ENCODE measurements around the gene C6orf118. TPM values are rescaled to one million over a fixed set of nuclear protein-coding genes. Genes with fewer than 3 reads are reported as not detected.

C6orf118 gene
- total and polyA plus RNA-seq, 9 of the 15 experiments (the other 6 are each of a cell fraction or from before 2014, with no cell fraction given): not detected

GRCh38 chr6:165298402-165298801, 11.0 kb downstream of the C6orf118 start:
- Histone ChIP-seq H3K4me2 (ENCODE audit: insufficient read depth, low read length) (no peak overlapping the region), H3K4me3 (no peak overlapping the region), H3K4me1 (replicated peaks in 1 of 2; ENCODE audit: control insufficient read depth in 2 of 2, insufficient read depth in 2 of 2, low read length in 2 of 2) (no peaks in the 10 kb centered on the region), H3K9ac (ENCODE audit: insufficient read depth in 1 of 2, low read depth in 2 of 2, low read length in 2 of 2) (no peak overlapping the region), H3K9me1 (ENCODE audit: control insufficient read depth, insufficient read depth, low read length) (no peaks in the 10 kb centered on the region), H4K20me1 (replicated peaks; ENCODE audit: control insufficient read depth, insufficient read depth, low read length) (no peaks in the 10 kb centered on the region), H3K79me2 (ENCODE audit: control insufficient read depth, insufficient read depth, low read length) (no peaks in the 10 kb centered on the region), H3K27ac (ENCODE audit: extremely low read depth, low read depth, low read length) (no peak overlapping the region), H3K36me3 (ENCODE audit: control insufficient read depth, insufficient read depth, low read length) (no peaks in the 10 kb centered on the region), H2AFZ (ENCODE audit: low read depth, low read length) (no peak overlapping the region), H3K9me3 (replicated peaks; ENCODE audit: control insufficient read depth, insufficient read depth, low read depth, low read length) (no peaks in the 10 kb centered on the region), H3K27me3 (ENCODE audit: control insufficient read depth in 2 of 2, insufficient read depth in 2 of 2, low read length in 2 of 2) (no peaks in the 10 kb centered on the region)
- ChIA-PET POLR2A (no interaction called here), CTCF (ENCODE audit: low intra/inter-chr PET ratio) (no interaction called here)
- DNase-seq (ENCODE audit: extremely low read depth in 1 of 4, low spot score in 3 of 4) (no peak), ATAC-seq (no peak), FAIRE-seq (no peak)
- in situ Hi-C loops (cut with MboI) (no loop called here), intact Hi-C loops (cut with micrococcal nuclease) (no loop called here)
- no TSS peak for BruUV-seq (replicated peaks)
- WGBS (ENCODE audit: insufficient coverage, low coverage, missing lambda C conversion rate): 3% methylated on average over 6 of the region's 6 CpGs
- TF ChIP-seq TARDBP (IDR thresholded peaks at IDR 0.05) (no peak), POLR2AphosphoS5 (IDR thresholded peaks at IDR 0.05; ENCODE audit: control insufficient read depth, insufficient read depth, low read depth, low read length) (no peak), GTF2A2 (tag; IDR thresholded peaks at IDR 0.05) (no peak), TAF15 (IDR thresholded peaks at IDR 0.05; ENCODE audit: low read depth, low read length) (no peak), ZNF75A (CRISPR knock-in tag; IDR thresholded peaks at IDR 0.05) (no peak), ZNF639 (CRISPR knock-in tag; conservative IDR thresholded peaks at IDR 0.05 in 1 of 2, IDR thresholded peaks at IDR 0.05 in 1 of 2) (no peak), BCL6 (CRISPR knock-in tag; IDR thresholded peaks at IDR 0.05) (no peak), PURB (CRISPR knock-in tag; IDR thresholded peaks at IDR 0.05; ENCODE audit: low read depth) (no peak), TRIM28 (IDR thresholded peaks at IDR 0.05) (no peak), PYGO2 (tag; IDR thresholded peaks at IDR 0.05) (no peak), ETV5 (CRISPR knock-in tag; IDR thresholded peaks at IDR 0.05; ENCODE audit: low read depth) (no peak), HNRNPUL1 (IDR thresholded peaks at IDR 0.05; ENCODE audit: low read length) (no peak), ZNF175 (CRISPR knock-in tag; IDR thresholded peaks at IDR 0.05; ENCODE audit: low read depth) (no peak)
- TF ChIP-seq, protein P1, sequence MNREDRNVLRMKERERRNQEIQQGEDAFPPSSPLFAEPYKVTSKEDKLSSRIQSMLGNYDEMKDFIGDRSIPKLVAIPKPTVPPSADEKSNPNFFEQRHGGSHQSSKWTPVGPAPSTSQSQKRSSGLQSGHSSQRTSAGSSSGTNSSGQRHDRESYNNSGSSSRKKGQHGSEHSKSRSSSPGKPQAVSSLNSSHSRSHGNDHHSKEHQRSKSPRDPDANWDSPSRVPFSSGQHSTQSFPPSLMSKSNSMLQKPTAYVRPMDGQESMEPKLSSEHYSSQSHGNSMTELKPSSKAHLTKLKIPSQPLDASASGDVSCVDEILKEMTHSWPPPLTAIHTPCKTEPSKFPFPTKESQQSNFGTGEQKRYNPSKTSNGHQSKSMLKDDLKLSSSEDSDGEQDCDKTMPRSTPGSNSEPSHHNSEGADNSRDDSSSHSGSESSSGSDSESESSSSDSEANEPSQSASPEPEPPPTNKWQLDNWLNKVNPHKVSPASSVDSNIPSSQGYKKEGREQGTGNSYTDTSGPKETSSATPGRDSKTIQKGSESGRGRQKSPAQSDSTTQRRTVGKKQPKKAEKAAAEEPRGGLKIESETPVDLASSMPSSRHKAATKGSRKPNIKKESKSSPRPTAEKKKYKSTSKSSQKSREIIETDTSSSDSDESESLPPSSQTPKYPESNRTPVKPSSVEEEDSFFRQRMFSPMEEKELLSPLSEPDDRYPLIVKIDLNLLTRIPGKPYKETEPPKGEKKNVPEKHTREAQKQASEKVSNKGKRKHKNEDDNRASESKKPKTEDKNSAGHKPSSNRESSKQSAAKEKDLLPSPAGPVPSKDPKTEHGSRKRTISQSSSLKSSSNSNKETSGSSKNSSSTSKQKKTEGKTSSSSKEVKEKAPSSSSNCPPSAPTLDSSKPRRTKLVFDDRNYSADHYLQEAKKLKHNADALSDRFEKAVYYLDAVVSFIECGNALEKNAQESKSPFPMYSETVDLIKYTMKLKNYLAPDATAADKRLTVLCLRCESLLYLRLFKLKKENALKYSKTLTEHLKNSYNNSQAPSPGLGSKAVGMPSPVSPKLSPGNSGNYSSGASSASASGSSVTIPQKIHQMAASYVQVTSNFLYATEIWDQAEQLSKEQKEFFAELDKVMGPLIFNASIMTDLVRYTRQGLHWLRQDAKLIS (CRISPR knock-in tag; IDR thresholded peaks at IDR 0.05): no peak
- TF ChIP-seq, protein P2, sequence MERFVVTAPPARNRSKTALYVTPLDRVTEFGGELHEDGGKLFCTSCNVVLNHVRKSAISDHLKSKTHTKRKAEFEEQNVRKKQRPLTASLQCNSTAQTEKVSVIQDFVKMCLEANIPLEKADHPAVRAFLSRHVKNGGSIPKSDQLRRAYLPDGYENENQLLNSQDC (CRISPR knock-in tag; IDR thresholded peaks at IDR 0.05): no peak
- TF ChIP-seq, protein P3, sequence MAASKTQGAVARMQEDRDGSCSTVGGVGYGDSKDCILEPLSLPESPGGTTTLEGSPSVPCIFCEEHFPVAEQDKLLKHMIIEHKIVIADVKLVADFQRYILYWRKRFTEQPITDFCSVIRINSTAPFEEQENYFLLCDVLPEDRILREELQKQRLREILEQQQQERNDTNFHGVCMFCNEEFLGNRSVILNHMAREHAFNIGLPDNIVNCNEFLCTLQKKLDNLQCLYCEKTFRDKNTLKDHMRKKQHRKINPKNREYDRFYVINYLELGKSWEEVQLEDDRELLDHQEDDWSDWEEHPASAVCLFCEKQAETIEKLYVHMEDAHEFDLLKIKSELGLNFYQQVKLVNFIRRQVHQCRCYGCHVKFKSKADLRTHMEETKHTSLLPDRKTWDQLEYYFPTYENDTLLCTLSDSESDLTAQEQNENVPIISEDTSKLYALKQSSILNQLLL (CRISPR knock-in tag; IDR thresholded peaks at IDR 0.05; ENCODE audit: borderline replicate concordance): no peak

Data from K562 (cell line).